HG02763 (cell line): ENCODE results near the gene KLHDC10.
"Not testable (repeated sequence)": the region's sequence is repeated elsewhere in the genome, so short reads cannot be mapped to it uniquely, and the experiment has no call there.

Experiments used
- ATAC-seq: cut with Tn5 transposase; IDR thresholded peaks from one replicate; pipeline ENCODE4 v1.9.1; 2021; ENCODE audit warnings: mild to moderate bottlenecking, moderate library complexity; ENCODE audit not compliant: unreplicated experiment

KLHDC10 gene

DNA sequence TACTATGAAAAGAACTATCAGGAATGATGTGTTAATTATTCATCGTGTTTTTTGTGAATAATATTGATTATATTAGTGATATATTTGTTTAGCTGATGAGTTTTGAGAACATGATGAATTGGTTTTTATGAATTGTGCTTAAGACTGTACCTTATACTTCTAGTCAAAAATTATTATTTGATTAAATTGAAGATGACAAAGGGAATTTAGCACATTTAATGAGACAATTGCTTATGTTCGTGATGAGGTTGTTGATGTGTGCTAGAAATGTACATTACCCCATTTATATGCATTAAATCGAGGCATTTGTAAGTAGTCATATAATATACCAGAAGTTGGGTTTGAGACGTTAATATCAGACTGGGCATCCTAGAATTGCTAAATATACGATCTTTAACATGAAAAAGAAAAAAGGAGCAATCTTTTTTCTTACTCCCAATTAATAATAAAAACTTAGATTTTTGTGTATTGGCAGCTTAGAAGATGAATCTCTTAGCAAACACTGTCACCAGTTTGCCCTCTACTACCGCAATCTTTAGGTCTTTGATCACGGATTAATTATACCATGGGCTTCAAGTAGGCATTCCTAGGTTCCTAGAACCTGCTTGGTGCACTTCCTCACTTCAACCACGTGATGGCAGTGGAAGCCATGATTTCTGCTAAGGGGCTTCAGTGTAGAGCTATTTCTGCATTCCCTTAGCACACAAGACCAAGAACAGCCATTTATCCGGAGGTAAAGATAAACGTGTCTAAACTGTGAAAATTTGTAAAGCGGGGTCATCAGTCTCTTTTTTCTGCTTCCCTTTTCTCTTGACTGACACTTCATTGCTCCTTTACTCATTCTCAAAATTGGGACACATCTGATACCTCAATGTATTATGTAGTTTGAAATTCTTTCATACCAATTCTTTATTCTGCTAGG lies 1.6 kb downstream of the KLHDC10 start:
- ATAC-seq = no peak

DNA sequence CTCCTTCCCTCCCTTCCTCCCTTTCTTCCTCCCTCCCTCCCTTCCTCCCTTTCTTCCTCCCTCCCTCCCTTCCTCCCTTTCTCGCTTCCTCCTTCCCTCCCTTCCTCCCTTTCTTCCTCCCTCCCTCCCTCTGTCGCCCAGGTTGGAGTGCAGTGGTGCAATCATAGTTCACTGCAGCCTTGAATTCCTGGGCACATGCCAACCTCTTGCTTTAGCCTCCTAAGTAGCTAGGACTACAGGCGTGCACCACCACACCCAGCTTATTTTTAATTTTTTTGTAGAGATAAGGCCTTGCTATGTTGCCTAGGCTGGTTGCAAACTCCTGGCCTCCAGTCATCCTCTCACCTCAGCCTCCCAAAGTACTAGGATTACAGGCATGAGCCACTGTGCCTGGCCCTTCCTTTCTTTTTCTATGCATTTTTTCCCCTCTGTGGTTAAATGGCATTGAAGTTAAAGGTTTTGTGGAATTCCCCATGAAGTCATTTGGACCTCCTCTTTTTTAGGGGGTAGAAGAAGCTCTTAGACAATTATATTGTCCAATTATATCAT lies 9.6 kb downstream of the KLHDC10 start:
- ATAC-seq = no peak

GRCh38 chr7:130083497-130083896 lies 13.2 kb downstream of the KLHDC10 start:
- ATAC-seq = not testable (repeated sequence)

DNA sequence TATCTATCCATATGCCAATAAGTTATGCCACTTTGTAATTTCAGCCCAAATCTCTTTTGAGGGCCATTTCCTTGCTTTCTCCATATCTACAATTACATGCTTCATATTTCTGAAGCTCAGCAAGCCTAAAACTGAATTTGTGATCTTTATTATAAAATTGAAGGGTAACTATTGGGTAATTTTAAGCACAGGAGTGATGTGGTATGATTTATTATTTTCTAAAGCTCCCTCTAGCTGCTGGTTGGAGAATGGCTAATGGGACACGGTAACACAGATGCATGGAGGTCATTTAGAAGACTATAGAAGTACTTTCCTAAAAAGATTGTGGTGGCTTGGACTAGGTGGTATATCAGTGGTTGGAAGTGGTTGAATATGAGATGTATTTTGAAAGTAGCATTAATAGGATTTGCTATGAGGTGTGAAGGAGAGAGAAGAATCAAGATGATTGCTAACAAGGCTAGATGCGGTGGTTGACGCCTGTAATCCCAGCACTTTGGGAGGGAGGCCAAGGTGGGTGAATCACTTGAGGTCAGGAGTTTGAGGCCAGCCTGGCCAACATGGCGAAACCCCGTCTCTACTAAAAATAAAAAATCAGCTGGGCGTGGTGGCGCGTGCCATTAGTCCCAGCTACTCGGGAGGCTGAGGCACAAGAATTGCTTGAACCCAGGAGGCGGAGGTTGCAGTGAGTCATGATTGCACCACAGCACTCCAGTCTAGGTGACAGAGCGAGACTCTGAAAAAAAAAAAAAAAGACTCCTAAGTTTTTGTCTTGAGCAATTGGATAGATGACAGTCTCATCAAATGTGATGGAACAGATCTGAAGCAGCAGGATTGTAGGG lies 13.9 kb downstream of the KLHDC10 start:
- ATAC-seq = no peak

DNA sequence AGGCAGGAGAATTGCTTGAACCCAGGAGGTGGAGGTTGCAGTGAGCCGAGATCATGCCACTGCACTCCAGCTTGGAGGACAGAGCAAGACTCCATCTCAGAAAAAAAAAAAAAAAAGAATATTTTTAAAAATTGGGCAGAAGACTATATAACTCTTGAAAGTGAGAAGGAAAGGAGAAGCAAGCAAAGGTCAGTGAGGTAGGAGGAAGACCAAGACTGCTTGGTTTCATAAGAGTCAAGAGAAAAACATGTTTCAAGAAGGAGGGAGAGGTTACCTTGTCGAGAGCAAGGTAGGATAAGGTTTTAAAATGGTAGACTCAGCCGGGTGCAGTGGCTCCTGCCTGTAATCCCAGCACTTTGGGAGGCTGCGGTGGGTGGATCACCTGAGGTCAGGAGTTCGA lies 14.9 kb downstream of the KLHDC10 start:
- ATAC-seq = not testable (repeated sequence)

DNA sequence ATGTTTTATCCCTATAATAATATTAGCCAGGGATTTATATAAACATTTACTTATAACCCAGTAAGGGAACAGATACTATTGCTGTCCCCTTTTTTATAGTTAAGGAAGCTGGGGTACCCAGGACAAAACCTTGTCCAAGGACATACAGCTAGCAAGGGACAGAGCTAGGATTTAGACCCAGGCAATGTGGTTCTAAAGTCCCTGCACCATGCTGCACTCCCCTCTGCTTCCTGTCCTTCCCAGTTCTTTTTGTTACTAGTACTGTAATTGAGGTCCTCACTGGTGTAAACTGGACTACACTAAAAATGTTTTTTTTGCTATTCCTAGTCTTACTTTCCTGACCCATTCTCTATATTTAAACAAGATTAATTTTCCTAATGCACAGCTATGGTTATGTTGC lies 16.6 kb downstream of the KLHDC10 start:
- ATAC-seq = no peak

- no peak for ATAC-seq
Observed at GRCh38 chr7:130087364-130087763, 17.0 kb downstream of the KLHDC10 start.

GRCh38 chr7:130090745-130091532 lies 20.6 kb downstream of the KLHDC10 start:
- ATAC-seq = no peak

DNA sequence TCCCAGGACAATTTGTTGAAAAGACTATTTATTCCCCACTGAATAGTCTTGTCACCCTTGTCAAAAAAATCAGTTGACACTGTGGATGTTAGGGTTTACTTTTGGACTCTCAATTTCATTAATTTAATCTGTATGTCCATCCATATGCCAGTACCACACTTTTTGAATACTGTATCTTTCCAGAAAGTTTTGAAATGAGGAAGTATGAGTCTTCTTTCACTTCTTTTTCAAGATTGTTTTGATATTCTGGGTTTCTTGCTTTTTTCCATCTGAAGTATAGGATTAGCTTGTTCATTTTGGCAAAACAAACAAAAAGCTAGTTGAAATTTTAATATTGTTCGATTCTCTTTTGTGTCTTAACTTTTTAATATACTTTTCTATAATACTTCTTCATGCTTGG lies 21.7 kb downstream of the KLHDC10 start:
- ATAC-seq = no peak

GRCh38 chr7:130092598-130092997 lies 22.3 kb downstream of the KLHDC10 start:
- no peak for ATAC-seq

- ATAC-seq = no peak
Observed at GRCh38 chr7:130095812-130096211, 25.5 kb downstream of the KLHDC10 start.

DNA sequence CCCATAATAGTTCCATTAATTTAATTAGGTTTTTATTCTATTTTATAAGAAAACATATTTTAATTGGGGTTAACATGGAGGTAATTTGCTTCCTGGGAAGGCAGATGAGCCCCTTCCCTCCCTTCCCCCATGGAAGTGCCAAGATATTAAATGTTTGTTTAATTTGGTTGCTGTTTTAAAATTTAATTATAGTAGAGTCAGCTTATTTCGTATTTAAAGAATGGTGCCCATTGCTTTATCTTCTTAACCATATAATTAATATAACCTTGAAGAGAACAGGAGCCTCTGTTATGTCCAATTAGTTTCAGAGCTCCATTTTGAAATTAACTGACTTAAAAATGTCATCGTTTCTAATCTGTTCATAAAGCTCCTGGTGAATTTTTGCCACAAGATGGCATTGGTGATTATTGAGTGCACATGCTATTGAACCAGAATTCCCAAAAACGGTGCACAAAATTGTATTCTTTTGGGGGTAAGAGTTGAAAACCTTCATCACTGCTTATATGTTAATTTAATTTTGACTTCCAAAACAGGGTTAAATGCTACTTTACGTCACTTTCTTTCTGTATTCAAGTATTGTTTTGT lies 26.0 kb downstream of the KLHDC10 start:
- no peak for ATAC-seq

DNA sequence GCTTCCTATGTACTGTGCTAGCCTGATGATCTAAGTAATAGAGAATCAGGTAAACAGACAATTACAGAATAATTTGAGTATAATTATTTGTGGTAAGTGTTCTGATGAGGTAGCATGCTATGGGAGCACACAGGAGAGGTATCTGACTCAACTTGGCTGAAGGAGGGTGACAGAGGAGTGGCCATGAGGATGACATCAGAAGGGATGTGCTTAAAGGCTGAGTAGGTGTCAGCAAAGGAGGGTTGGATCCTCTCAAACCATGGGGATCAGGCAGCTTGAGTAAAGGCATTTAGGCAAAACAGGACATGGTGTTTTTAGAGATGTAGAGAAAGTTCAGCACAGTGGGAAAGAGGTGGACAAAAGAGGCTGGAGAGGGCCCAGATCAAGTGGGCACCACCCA lies 29.0 kb downstream of the KLHDC10 start:
- no peak for ATAC-seq

- ATAC-seq = no peak
Observed at GRCh38 chr7:130102588-130102987, 32.3 kb downstream of the KLHDC10 start.

DNA sequence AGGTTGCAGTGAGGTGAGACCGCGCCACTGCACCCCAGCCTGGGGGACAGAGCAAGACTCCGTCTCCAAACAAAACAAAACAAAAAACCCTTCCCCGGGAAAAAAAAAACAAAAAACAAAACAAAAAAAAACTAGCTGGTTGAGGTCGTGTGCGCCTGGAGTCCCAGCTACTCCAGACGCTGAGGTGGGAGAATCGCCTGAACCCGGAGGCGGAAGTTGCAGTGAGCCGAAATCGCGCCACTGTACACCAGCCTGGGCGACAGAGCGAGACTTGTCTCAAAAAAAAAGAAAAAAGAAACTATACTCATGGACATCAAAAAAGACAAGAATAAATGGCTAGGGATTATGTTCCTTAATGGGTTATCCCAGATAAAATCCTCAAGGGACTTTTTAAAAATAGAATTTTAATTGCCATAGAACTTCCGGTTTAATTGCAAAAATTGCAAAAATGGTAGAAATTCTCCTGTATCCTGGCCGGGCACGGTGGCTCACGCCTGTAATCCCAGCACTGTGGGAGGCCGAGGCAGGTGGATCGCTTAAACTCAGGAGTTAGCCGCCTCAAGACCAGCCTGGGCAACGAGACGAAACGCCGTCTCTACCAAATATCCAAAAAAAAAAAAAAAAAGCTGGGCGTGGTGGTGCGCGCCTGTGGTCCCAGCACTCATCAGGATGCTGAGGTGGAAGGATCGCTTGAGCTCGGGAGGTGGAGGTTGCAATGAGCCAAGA lies 37.8 kb downstream of the KLHDC10 start:
- ATAC-seq = no peak

DNA sequence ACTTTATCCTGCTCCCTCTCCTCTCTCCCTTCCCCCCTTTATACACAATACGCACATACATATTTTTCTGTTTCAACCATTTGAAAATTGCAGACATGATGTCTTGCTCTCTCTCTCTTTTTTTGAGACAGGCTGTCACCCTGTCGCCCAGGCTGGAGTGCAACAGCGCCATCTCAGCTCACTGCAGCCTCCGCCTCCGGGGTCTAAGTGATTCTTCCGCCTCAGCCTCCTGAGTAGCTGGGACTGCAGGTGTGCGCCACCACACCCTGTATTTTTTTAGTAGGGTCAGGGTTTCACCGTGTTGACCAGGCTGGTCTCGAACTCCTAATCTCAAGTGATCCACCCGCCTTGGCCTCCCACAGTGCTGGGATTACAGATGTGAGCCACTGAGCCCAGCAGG lies 38.5 kb downstream of the KLHDC10 start:
- no peak for ATAC-seq

DNA sequence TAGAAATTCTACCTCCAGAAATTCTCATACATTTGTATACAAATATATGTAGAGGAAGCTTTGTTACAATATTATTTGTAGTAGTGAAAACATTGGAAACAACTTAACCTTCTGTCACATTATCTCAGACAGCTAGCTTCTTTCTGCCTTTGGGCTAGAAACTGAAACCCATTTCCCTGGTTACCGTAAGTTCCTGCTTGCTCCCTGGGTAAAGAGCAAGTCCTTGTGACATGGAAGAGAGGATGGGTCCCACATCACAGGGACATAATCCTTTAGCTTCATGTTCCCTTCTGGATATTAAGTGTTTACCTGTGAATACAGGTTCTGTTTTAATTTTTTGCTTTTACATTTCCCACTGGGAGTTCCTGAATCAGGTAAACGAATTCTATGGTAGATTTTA lies 41.8 kb downstream of the KLHDC10 start:
- no peak for ATAC-seq

GRCh38 chr7:130112662-130113425 lies 42.5 kb downstream of the KLHDC10 start:
- ATAC-seq = no peak

DNA sequence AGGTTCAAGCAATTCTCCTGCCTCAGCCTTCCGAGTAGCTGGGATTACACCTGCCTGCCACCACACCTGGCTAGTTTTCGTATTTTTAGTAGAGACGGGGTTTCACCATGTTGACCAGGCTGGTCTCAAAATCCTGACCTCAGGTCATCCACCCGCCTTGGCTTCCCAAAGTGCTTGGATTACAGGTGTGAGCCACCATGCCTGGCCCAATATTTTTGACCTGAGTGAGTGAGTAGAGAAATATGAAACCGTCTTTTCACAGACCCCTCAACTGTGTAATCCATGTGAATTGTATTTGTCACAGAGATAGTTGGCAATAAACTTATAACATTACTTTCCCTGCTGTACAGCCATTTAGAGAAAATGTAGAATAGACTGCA lies 43.1 kb downstream of the KLHDC10 start:
- not testable (repeated sequence) for ATAC-seq
